ENCODE data around the gene ZBTB20.

Gene ZBTB20

GRCh38 chr3:114502204-114502603, 644.9 kb downstream of the ZBTB20 start:
- H2BK120ac ChIP-seq (ENCODE audit: low read depth, low read length): no peak overlapping the region
- no peak overlapping the region for H3K9ac ChIP-seq (ENCODE audit: low read length)
- H3K79me2 ChIP-seq (ENCODE audit: control insufficient read depth, insufficient read depth, low read length): no peaks in the 10 kb centered on the region
- no CpG with 5 or more reads among the region's 1 CpG for WGBS (ENCODE audit: extremely low coverage, insufficient coverage, low lambda C conversion rate)
- H2BK5ac ChIP-seq (ENCODE audit: low read length): no peak overlapping the region
- no peak for DNase-seq
- no peak overlapping the region for H2AK5ac ChIP-seq (ENCODE audit: low read length)
- H3K4me2 ChIP-seq (ENCODE audit: low read length): no peak overlapping the region
- H3K4me1 ChIP-seq (ENCODE audit: control insufficient read depth, low read depth, low read length): no peaks in the 10 kb centered on the region
- H3K79me1 ChIP-seq (ENCODE audit: low read length): no peaks in the 10 kb centered on the region
- H3K4ac ChIP-seq (ENCODE audit: low read depth, low read length): no peak overlapping the region
- no peaks in the 10 kb centered on the region for H3K27me3 ChIP-seq (ENCODE audit: insufficient read depth, low read length, poor library complexity)
- no peak overlapping the region for H3K23ac ChIP-seq (ENCODE audit: low read length)
- no peaks in the 10 kb centered on the region for H3K36me3 ChIP-seq (ENCODE audit: control insufficient read depth, insufficient read depth, low read length)
- H2BK15ac ChIP-seq (replicated peaks; ENCODE audit: low read depth): no peak overlapping the region
- no peak overlapping the region for H4K5ac ChIP-seq (ENCODE audit: low read length)
- H3K4me3 ChIP-seq (ENCODE audit: low read length): no peak overlapping the region
- H3K27ac ChIP-seq (ENCODE audit: low read depth, low read length): no peak overlapping the region
- H3K56ac ChIP-seq (ENCODE audit: low read length): no peak overlapping the region
- no peak overlapping the region for H4K8ac ChIP-seq (ENCODE audit: low read depth, low read length)
- no peak overlapping the region for H3K18ac ChIP-seq (ENCODE audit: low read length)

GRCh38 chr3:114499976-114500375, 647.1 kb downstream of the ZBTB20 start:
- Histone ChIP-seq H3K9ac (ENCODE audit: low read length) (no peak overlapping the region), H3K79me2 (ENCODE audit: control insufficient read depth, insufficient read depth, low read length) (no peaks in the 10 kb centered on the region), H4K8ac (ENCODE audit: low read depth, low read length) (no peak overlapping the region), H3K79me1 (ENCODE audit: low read length) (no peaks in the 10 kb centered on the region), H3K4me2 (ENCODE audit: low read length) (no peak overlapping the region), H3K36me3 (ENCODE audit: control insufficient read depth, insufficient read depth, low read length) (no peaks in the 10 kb centered on the region), H3K4me3 (ENCODE audit: low read length) (no peak overlapping the region), H3K23ac (ENCODE audit: low read length) (no peak overlapping the region), H3K4ac (ENCODE audit: low read depth, low read length) (no peak overlapping the region), H3K18ac (ENCODE audit: low read length) (no peak overlapping the region), H3K27me3 (ENCODE audit: insufficient read depth, low read length, poor library complexity) (no peaks in the 10 kb centered on the region), H2BK5ac (ENCODE audit: low read length) (no peak overlapping the region), H4K5ac (ENCODE audit: low read length) (no peak overlapping the region), H2AK5ac (ENCODE audit: low read length) (no peak overlapping the region), H3K27ac (ENCODE audit: low read depth, low read length) (no peak overlapping the region), H2BK120ac (ENCODE audit: low read depth, low read length) (no peak overlapping the region), H3K56ac (ENCODE audit: low read length) (no peak overlapping the region), H3K4me1 (ENCODE audit: control insufficient read depth, low read depth, low read length) (no peaks in the 10 kb centered on the region), H2BK15ac (replicated peaks; ENCODE audit: low read depth) (no peak overlapping the region)
- no peak for DNase-seq
- no CpG with 5 or more reads among the region's 2 CpGs for WGBS (ENCODE audit: extremely low coverage, insufficient coverage, low lambda C conversion rate)

GRCh38 chr3:114498539-114499370, 648.3 kb downstream of the ZBTB20 start:
- no peak overlapping the region for H2BK5ac ChIP-seq (ENCODE audit: low read length)
- no peaks in the 10 kb centered on the region for H3K27me3 ChIP-seq (ENCODE audit: insufficient read depth, low read length, poor library complexity)
- H3K18ac ChIP-seq (ENCODE audit: low read length): no peak overlapping the region
- H3K4me2 ChIP-seq (ENCODE audit: low read length): no peak overlapping the region
- no peak overlapping the region for H3K9ac ChIP-seq (ENCODE audit: low read length)
- H2AK5ac ChIP-seq (ENCODE audit: low read length): no peak overlapping the region
- no peak overlapping the region for H2BK120ac ChIP-seq (ENCODE audit: low read depth, low read length)
- no peak overlapping the region for H4K8ac ChIP-seq (ENCODE audit: low read depth, low read length)
- H3K23ac ChIP-seq (ENCODE audit: low read length): no peak overlapping the region
- no peak for DNase-seq
- no peak overlapping the region for H2BK15ac ChIP-seq (replicated peaks; ENCODE audit: low read depth)
- H4K5ac ChIP-seq (ENCODE audit: low read length): no peak overlapping the region
- no peaks in the 10 kb centered on the region for H3K36me3 ChIP-seq (ENCODE audit: control insufficient read depth, insufficient read depth, low read length)
- no CpG with 5 or more reads among the region's 8 CpGs for WGBS (ENCODE audit: extremely low coverage, insufficient coverage, low lambda C conversion rate)
- H3K79me2 ChIP-seq (ENCODE audit: control insufficient read depth, insufficient read depth, low read length): no peaks in the 10 kb centered on the region
- H3K4me1 ChIP-seq (ENCODE audit: control insufficient read depth, low read depth, low read length): no peaks in the 10 kb centered on the region
- H3K56ac ChIP-seq (ENCODE audit: low read length): no peak overlapping the region
- no peak overlapping the region for H3K27ac ChIP-seq (ENCODE audit: low read depth, low read length)
- no peak overlapping the region for H3K4me3 ChIP-seq (ENCODE audit: low read length)
- no peak overlapping the region for H3K4ac ChIP-seq (ENCODE audit: low read depth, low read length)
- H3K79me1 ChIP-seq (ENCODE audit: low read length): no peaks in the 10 kb centered on the region

- Histone ChIP-seq H2BK120ac (ENCODE audit: low read depth, low read length) (no peak overlapping the region), H3K9ac (ENCODE audit: low read length) (no peak overlapping the region), H3K4ac (ENCODE audit: low read depth, low read length) (no peak overlapping the region), H4K5ac (ENCODE audit: low read length) (no peak overlapping the region), H3K56ac (ENCODE audit: low read length) (no peak overlapping the region), H3K4me2 (ENCODE audit: low read length) (no peak overlapping the region), H4K8ac (ENCODE audit: low read depth, low read length) (no peak overlapping the region), H3K18ac (ENCODE audit: low read length) (no peak overlapping the region), H3K36me3 (ENCODE audit: control insufficient read depth, insufficient read depth, low read length) (no peaks in the 10 kb centered on the region), H2BK5ac (ENCODE audit: low read length) (no peak overlapping the region), H3K4me1 (ENCODE audit: control insufficient read depth, low read depth, low read length) (no peaks in the 10 kb centered on the region), H3K79me2 (ENCODE audit: control insufficient read depth, insufficient read depth, low read length) (no peaks in the 10 kb centered on the region), H2AK5ac (ENCODE audit: low read length) (no peak overlapping the region), H3K27me3 (ENCODE audit: insufficient read depth, low read length, poor library complexity) (no peaks in the 10 kb centered on the region), H3K23ac (ENCODE audit: low read length) (no peak overlapping the region), H3K27ac (ENCODE audit: low read depth, low read length) (no peak overlapping the region), H2BK15ac (replicated peaks; ENCODE audit: low read depth) (no peak overlapping the region), H3K4me3 (ENCODE audit: low read length) (no peak overlapping the region), H3K79me1 (ENCODE audit: low read length) (no peaks in the 10 kb centered on the region)
- no CpG with 5 or more reads among the region's 2 CpGs for WGBS (ENCODE audit: extremely low coverage, insufficient coverage, low lambda C conversion rate)
- no peak for DNase-seq
These were observed 650.2 kb downstream of the ZBTB20 start for GRCh38 chr3:114496874-114497273.

- Histone ChIP-seq H2BK120ac (ENCODE audit: low read depth, low read length) (no peak overlapping the region), H2BK5ac (ENCODE audit: low read length) (no peak overlapping the region), H3K56ac (ENCODE audit: low read length) (no peak overlapping the region), H3K27me3 (ENCODE audit: insufficient read depth, low read length, poor library complexity) (no peaks in the 10 kb centered on the region), H3K18ac (ENCODE audit: low read length) (no peak overlapping the region), H4K8ac (ENCODE audit: low read depth, low read length) (no peak overlapping the region), H3K4me2 (ENCODE audit: low read length) (no peak overlapping the region), H2BK15ac (replicated peaks; ENCODE audit: low read depth) (no peak overlapping the region), H3K4me1 (ENCODE audit: control insufficient read depth, low read depth, low read length) (no peaks in the 10 kb centered on the region), H2AK5ac (ENCODE audit: low read length) (no peak overlapping the region), H3K27ac (ENCODE audit: low read depth, low read length) (no peak overlapping the region), H3K4ac (ENCODE audit: low read depth, low read length) (no peak overlapping the region), H3K23ac (ENCODE audit: low read length) (no peak overlapping the region), H4K5ac (ENCODE audit: low read length) (no peak overlapping the region), H3K79me1 (ENCODE audit: low read length) (no peaks in the 10 kb centered on the region), H3K4me3 (ENCODE audit: low read length) (no peak overlapping the region), H3K36me3 (ENCODE audit: control insufficient read depth, insufficient read depth, low read length) (no peaks in the 10 kb centered on the region), H3K9ac (ENCODE audit: low read length) (no peak overlapping the region), H3K79me2 (ENCODE audit: control insufficient read depth, insufficient read depth, low read length) (no peaks in the 10 kb centered on the region)
- no CpG with 5 or more reads among the region's 3 CpGs for WGBS (ENCODE audit: extremely low coverage, insufficient coverage, low lambda C conversion rate)
- no peak for DNase-seq
These were observed 650.6 kb downstream of the ZBTB20 start for GRCh38 chr3:114496466-114496865.

- H4K5ac ChIP-seq (ENCODE audit: low read length): no peak overlapping the region
- H3K56ac ChIP-seq (ENCODE audit: low read length): no peak overlapping the region
- H2BK120ac ChIP-seq (ENCODE audit: low read depth, low read length): no peak overlapping the region
- no CpG with 5 or more reads among the region's 1 CpG for WGBS (ENCODE audit: extremely low coverage, insufficient coverage, low lambda C conversion rate)
- no peak overlapping the region for H3K27ac ChIP-seq (ENCODE audit: low read depth, low read length)
- H3K4me3 ChIP-seq (ENCODE audit: low read length): no peak overlapping the region
- H3K18ac ChIP-seq (ENCODE audit: low read length): no peak overlapping the region
- H3K79me1 ChIP-seq (ENCODE audit: low read length): no peaks in the 10 kb centered on the region
- no peak overlapping the region for H4K8ac ChIP-seq (ENCODE audit: low read depth, low read length)
- no peak overlapping the region for H2AK5ac ChIP-seq (ENCODE audit: low read length)
- no peak overlapping the region for H3K4ac ChIP-seq (ENCODE audit: low read depth, low read length)
- H3K4me2 ChIP-seq (ENCODE audit: low read length): no peak overlapping the region
- H3K23ac ChIP-seq (ENCODE audit: low read length): no peak overlapping the region
- H3K79me2 ChIP-seq (ENCODE audit: control insufficient read depth, insufficient read depth, low read length): no peaks in the 10 kb centered on the region
- H2BK5ac ChIP-seq (ENCODE audit: low read length): no peak overlapping the region
- H3K9ac ChIP-seq (ENCODE audit: low read length): no peak overlapping the region
- no peak for DNase-seq
- H3K4me1 ChIP-seq (ENCODE audit: control insufficient read depth, low read depth, low read length): no peaks in the 10 kb centered on the region
- H2BK15ac ChIP-seq (replicated peaks; ENCODE audit: low read depth): no peak overlapping the region
- H3K27me3 ChIP-seq (ENCODE audit: insufficient read depth, low read length, poor library complexity): no peaks in the 10 kb centered on the region
- H3K36me3 ChIP-seq (ENCODE audit: control insufficient read depth, insufficient read depth, low read length): no peaks in the 10 kb centered on the region
These were observed 651.1 kb downstream of the ZBTB20 start for GRCh38 chr3:114496021-114496434.
